T follicular helper cell (primary cell): ENCODE data around the gene NBPF1.
"Not testable (repeated sequence)": the region's sequence is repeated elsewhere in the genome, so short reads cannot be mapped to it uniquely, and the experiment has no call there.

ENCODE experiments used
- DNase-seq: peaks from one replicate; pipeline ENCODE4 v3.0.0-alpha.2; 2020; ENCODE audit warnings: low read depth
- total RNA-seq, 2 experiments: gene quantifications; one replicate each; lab custom pipeline; 2026; lab: John Stamatoyannopoulos, UW

The NBPF1 gene
- total RNA-seq: 7.6 to 31.7 reads per million in 2 experiments

- peak; percentile 71 for DNase-seq
Observed at GRCh38 chr1:16613185-16614147, at the start of gene NBPF1. TSS of gene NBPF1 (minus strand) at chr1:16613564.

- not testable (repeated sequence) for DNase-seq
Observed at GRCh38 chr1:16658234-16658633, 44.9 kb upstream of the NBPF1 start.

- not testable (repeated sequence) for DNase-seq
Observed at GRCh38 chr1:16656981-16657683, 43.8 kb upstream of the NBPF1 start.

- not testable (repeated sequence) for DNase-seq
Observed at GRCh38 chr1:16656574-16656973, 43.2 kb upstream of the NBPF1 start.

GRCh38 chr1:16651560-16651959 is 38.2 kb upstream of the NBPF1 start:
- not testable (repeated sequence) for DNase-seq

GRCh38 chr1:16649960-16650359 is 36.6 kb upstream of the NBPF1 start:
- DNase-seq: not testable (repeated sequence)

GRCh38 chr1:16649390-16649789 is 36.0 kb upstream of the NBPF1 start:
- not testable (repeated sequence) for DNase-seq

GRCh38 chr1:16648756-16649155 is 35.4 kb upstream of the NBPF1 start:
- DNase-seq: not testable (repeated sequence)

- not testable (repeated sequence) for DNase-seq
Observed at GRCh38 chr1:16648250-16648649, 34.9 kb upstream of the NBPF1 start.

- DNase-seq: not testable (repeated sequence)
Observed at GRCh38 chr1:16647179-16648176, 34.1 kb upstream of the NBPF1 start.

- DNase-seq: not testable (repeated sequence)
Observed at GRCh38 chr1:16646716-16647115, 33.4 kb upstream of the NBPF1 start.

GRCh38 chr1:16646061-16646664 is 32.8 kb upstream of the NBPF1 start:
- not testable (repeated sequence) for DNase-seq

GRCh38 chr1:16645271-16646060 is 32.1 kb upstream of the NBPF1 start:
- not testable (repeated sequence) for DNase-seq

GRCh38 chr1:16644482-16645270 is 31.3 kb upstream of the NBPF1 start:
- DNase-seq: peak; percentile 96

- DNase-seq: no peak
Observed at GRCh38 chr1:16644193-16644481, 30.8 kb upstream of the NBPF1 start.

- not testable (repeated sequence) for DNase-seq
Observed at GRCh38 chr1:16643476-16644192, 30.3 kb upstream of the NBPF1 start.

- DNase-seq: not testable (repeated sequence)
Observed at GRCh38 chr1:16643001-16643411, 29.6 kb upstream of the NBPF1 start.

- DNase-seq: not testable (repeated sequence)
Observed at GRCh38 chr1:16642025-16642966, 28.9 kb upstream of the NBPF1 start.
